Left renal pelvis (tissue), 4 donors: Measurements from ENCODE around the gene ZC3HAV1. TPM values are rescaled to one million over a fixed set of nuclear protein-coding genes. Genes with fewer than 3 reads are reported as not detected.
"Not testable (repeated sequence)": the region's sequence is repeated elsewhere in the genome, so short reads cannot be mapped to it uniquely, and the experiment has no call there.

ENCODE experiments used
- DNase-seq, 4 donors: peaks; one replicate each; pipeline ENCODE4 v3.0.0-alpha.2; 2013; ENCODE audit warnings: low read depth in 4 of 4, low spot score in 3 of 4
- polyA plus RNA-seq, 4 donors: library from polyadenylated mRNA; unstranded; fragments of 120-200 nt; gene quantifications; one replicate each; pipeline ENCODE4 v1.2.1, GENCODE V29; 2013; ENCODE audit not compliant: insufficient read length in 4 of 4

Gene ZC3HAV1
- polyA plus RNA-seq, 4 donors, result 19.5 to 22.7 (median 20.8) TPM

DNA sequence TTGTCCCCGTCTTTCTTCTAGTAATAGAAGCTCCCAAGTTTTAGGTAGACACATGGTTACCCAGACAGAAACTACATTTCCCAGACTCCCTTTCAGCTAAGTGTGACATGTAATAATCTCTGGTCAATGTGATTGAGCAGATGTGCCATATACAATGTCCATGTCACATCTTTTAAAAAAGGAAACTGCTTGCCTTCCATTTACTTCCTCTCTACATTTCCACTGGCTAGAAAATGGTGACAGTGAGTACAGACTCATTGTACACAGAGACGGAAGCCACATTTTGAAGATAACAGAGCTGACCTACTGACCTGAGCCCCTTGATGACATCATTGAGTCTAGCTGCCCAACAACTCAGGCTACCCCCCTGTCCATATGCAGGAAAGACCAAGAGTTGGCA, 21.3 kb downstream of the ZC3HAV1 start:
- no peak for DNase-seq

DNA sequence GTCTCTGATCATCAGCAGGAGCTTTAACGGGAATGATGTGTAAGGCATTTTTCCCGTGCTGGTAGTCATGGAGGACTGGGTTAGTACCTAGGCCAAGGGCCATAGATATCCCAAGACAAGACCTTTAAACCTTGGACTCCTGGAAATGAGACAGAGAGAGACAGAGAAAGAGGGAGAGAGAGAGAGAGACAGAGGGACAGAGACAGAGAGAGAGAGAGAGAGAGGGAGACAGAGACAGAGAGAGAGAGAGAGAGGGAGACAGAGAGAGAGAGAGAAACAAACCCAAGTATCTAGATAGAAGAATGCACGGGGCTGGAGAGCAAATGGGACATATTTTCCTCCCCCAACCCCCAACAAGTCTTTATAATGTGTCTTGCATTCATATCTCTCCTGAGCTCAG, 22.3 kb downstream of the ZC3HAV1 start:
- no peak for DNase-seq

DNA sequence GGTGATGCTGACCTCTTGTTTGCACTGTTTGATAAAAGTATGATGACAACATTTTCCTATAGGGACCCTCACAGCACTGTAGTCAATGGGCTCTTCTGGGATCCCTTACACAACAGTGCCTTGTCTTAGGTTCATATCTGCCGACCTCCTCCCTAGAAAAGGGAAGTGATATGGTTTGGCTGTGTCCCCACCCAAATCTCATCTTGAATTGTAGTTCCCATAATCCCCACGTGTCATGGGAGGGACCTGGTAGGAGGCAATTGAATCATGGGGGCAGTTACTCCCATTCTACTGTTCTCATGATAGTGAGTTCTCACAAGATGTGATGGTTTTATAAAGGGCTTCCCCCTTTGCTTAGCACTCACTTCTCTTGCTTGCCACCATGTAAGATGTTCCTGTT, 23.1 kb downstream of the ZC3HAV1 start:
- DNase-seq, result no peak

DNA sequence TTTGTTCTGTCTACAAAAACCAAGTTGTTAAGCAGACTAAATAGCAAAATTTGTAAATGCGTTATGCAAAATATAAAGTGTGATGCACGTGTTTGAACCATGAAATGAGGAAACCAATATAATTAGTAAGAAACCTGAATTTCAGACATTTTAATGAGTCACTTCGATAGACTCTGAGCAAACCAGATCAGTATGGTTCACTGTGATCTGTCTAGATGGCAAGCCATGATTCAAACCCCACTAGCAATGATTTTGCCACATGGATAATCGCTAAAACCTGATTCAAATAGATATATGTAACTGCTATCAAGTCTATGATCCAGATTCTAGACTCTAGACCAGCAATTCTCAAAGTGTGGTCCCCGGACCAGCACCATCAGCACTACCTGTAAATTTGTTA, 24.8 kb downstream of the ZC3HAV1 start:
- no peak for DNase-seq

DNA sequence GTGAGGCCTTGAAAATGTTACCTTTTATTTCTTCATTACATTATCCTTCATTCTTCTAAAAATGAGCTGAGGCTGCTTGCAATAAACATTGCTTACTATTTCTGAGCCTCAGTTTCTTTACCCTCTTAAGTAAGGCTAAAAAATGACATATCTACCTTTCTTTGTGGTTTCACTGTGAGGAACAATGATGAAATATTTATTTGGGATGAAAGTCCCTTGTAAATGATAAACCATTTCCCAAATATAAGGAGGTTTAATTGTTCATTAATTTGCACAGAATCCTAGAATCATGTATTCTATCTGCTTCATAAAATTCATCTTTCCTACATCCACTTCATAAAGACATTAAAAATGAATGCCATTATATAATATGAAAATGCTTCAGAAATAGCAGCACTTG, 27.9 kb downstream of the ZC3HAV1 start:
- DNase-seq, result no peak

DNA sequence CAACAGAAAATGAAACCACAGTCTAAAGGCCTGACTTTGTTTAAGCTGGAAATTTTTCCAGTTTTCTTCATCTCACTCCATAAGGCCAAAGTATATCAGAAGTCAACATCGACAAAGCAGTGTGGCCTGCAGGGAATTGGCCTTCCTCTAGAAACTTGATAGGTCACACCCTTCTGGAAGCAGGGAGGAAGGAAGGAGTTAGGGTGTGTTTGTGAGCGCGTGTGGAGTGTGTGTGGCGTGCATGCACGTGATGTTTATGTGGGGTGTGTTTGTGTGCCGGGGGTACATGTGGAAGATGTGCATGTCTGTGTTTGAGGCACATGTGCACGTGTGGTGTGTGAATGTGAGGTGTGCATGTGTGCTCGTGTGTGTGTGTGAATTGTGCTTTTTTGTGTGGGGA, 28.6 kb downstream of the ZC3HAV1 start:
- no peak for DNase-seq

DNA sequence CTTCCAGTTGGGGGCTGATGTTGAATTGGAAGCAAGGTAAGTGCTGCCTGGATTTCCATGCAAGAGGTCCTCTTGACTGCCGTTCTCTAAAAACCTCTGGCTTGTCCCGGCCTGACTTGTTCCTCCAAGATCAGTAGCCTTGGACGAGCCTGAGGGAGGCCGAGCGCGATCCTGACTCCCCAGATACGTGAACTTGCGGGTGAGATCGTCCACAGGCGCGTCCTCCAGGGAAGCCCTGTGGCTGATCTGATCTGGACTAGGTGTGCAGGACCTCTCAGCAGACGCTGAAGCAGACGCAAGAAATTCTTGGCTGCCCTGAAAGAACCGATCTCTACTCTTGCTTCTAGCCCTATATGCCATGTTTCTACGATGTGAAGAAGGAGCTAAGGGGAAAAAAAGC, 29.7 kb downstream of the ZC3HAV1 start:
- no peak for DNase-seq

DNA sequence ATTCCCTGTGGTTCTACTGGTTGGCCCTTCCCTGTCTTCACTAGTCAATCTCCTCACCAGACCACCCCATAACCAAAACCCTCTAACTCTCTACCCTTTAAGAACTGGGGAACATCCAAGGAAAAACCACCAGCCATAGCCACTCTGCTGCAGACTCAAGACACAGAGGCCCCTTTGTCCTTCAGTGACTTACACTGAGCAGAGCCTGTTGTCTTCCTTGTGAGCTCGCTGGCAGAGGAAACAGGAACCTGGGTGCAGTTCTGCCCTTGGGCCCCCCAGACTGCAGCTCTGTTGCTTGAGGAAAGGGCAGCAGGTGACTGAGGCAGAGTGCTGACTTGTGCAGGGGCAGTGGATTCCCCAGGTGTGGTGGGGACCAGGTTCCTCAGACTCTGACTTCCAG, 30.6 kb downstream of the ZC3HAV1 start:
- DNase-seq, result no peak

DNA sequence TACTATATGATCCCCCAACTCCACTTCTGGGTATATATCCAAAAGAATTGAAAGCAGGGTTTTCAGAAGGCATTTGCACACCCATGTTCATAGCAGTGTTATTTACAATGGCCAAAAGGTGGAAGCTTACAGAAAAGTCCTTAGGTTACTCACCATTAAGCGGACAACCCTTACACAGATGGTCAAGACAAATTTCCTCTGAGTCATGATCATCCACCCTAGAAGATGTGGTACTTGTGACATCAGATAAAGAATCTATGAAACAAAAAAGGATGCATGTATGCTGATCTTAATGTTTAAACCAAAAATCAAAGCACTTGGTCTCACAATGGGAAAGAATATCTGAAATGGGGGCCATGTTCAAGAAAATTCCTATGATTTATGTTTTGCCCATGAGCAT, 31.1 kb downstream of the ZC3HAV1 start:
- no peak for DNase-seq

DNA sequence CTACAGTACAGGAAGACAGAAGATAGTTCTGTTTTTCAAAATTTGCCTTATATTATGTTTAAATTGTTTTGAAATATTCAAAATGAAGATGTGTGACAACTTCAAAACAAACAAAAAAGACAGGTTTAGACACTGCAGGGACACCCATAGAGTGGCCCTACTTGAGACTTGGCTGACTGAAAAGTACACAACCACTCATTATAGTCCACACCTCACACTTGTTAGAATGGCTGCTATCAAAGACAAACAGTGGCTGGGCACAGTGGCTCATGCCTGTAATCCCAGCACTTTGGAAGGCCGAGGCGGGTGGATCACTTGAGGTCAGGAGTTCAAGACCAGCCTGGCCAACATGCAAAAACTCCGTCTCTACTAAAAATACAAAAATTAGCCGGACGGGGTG, 31.8 kb downstream of the ZC3HAV1 start:
- DNase-seq, result not testable (repeated sequence)

DNA sequence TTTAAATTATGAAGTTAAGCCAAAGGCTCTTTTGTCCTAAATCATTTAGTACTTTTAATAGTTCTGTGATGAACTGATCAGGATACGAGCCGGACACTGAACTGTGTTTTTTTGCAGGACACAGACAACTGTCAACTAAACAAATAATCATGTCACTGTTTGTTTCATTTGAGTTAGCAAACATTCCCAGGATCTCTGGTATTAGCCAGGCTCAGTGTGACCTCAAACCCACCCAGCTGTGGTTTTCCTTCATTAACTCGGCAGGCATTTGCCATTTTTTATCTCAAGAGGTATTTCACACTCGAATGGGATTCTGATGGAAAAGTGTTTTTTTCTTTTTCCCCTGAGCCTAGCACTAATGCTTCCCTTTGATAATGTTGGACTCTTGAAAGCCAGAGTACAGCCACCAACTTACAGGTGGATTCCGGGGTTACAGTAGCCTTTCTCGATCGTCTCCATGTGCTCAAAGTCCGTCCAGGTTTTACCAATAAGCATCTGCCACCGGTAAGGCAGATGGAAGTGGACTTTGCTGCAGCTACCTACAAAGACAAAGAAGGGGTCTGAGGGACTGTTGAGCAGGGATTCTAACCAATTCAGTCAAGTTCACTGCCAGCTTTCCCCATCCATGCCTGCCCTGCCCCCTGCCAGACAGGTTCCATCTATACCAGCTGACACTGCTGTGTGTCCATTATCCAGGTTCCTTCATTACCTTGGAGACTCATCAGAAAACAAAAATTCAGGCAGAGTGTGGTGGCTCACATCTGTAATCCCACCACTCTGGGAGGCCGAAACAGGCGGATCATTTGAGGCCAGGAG, 33.4 kb downstream of the ZC3HAV1 start:
- no peak for DNase-seq

DNA sequence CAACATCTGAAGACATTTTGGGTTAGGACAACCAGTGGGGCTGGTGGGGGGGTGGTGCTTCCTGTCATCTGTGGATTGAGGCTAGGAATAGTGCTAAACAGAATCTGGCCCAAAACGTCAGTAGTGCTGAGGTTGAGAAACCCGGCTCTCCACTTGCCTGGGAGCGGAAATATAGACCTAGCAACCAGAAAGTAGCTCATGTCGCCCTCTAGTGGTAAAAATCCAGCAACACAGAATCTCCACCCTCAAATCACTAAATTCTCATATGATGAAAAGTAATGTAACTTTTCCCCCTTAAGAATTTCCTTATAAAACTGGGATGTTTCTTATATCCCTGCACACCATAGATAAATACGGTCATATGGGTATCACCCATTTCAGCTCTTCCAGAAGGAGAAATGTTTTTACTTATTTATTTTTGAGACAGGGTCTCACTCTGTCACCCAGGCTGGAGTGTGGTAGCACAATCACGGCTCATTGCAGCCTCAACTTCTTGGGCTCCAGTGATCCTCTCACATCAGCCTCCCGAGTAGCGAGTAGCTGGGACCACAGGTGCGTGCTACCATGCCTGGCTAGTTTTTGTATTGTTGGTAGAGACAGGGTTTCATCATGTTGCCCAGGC, 34.4 kb downstream of the ZC3HAV1 start:
- peak; percentile 56 to 71 (median 63) for DNase-seq

DNA sequence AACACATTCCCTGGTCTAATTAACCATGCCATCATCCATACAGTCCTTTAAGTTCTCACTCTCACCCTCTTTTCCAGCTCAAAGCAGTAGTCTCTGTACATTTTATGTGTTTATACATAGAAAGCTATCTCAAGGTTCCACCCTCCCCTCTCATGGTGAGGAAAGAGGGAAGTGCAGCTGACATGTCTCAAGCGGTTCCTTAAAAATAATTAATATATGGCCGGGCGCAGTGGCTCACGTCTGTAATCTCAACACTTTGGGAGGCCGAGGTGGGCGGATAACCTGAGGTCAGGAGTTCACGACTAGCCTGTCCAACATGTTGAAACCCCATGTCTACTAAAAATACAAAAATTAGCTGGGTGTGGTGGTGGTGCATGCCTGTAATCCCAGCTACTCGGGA, 36.7 kb downstream of the ZC3HAV1 start:
- DNase-seq, result no peak

DNA sequence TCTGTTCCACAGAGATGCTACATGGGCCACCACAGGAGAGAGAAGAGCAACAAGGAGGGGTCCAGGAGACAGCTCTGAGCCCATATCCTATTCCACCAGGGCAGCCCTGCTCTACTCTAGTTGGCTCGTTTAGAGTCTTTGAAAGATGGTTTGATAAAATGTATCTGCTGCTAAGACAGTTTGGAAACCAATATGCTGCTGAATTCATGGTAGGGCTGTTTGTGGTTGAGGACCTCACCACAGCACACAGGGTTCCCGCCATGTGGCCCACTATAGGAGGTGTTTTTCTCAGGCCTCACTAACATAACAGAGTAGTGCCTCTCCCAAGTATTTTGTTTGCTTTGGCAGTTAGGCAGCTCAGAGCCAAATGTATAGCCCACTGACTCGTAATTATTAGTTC, 37.8 kb downstream of the ZC3HAV1 start:
- DNase-seq, result no peak

DNA sequence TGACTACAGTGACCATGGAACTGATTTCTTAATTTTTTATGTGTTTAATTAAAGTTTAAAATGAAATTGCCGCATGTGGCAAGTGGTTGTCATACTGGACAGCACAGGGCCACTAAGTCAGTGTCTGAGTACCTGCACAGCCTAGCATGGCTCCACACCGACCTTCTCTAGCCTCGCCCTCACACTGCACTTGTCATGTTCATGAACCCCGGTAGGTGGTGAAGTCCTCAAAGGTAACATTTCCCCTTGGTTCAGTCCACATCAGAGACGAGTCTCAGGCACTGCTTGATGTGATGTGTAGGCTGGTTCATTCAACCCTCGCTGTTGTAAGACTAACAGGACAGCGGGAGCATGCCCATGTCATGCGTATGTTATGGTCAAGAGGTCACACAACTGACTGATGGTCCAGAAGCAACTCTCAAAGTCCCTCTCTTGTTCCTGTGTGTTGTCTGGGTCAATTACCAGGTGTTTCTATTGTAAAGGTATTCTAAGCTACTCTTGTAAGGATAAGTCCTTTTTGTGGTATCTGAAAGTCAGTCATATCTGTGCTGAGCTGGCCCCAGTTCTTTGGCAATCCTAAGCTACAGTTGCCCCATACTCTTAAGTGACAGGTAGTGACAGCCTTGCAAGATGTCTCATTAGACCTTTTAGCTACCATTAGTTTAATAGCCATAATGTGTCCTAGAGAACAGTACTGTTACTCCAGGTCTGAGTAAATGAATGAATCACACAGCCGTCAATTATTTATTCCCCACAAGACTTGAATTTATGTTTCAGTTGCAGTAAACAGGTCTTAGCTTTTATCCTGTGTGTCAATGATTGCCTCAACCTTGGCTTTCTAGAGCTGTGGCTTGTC, 40.7 kb downstream of the ZC3HAV1 start:
- DNase-seq, result no peak

DNA sequence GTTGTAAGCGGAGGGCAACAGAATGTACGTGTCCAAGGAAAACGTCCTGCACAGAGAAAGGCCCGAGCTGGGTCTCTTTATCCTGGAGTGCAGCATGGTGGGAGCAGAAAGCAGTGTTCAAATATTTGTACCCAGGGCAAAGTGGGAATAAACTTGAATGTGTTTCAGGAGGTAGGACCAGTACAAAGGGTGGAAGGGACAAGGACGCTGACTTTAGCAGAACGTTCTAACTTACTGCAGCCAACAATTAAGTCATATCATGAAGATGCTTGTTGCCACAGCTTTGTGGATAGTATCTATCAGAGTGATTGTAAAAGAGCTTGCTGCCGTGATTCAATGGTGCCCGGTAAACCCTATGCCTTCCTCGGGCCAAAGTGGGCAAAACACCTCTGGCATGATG, 43.2 kb downstream of the ZC3HAV1 start:
- DNase-seq, result no peak

DNA sequence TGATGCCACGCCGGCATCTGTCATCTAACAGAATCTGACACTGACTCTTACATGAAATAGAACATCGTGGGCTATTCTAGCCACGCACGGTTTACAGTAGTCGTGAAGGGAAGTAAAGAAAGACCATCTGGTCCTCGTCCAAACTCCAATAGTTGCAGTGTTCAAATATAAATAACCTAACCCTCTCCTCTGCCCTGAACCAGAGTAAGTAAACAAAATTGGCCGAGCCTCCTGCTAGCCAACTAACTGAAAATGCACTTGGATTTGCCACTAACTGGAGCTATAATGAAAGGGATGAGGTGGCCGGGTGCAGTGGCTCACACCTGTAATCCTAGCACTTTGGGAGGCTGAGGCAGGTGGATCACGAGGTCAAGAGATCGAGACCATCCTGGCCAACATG, 44.2 kb downstream of the ZC3HAV1 start:
- DNase-seq, result no peak

DNA sequence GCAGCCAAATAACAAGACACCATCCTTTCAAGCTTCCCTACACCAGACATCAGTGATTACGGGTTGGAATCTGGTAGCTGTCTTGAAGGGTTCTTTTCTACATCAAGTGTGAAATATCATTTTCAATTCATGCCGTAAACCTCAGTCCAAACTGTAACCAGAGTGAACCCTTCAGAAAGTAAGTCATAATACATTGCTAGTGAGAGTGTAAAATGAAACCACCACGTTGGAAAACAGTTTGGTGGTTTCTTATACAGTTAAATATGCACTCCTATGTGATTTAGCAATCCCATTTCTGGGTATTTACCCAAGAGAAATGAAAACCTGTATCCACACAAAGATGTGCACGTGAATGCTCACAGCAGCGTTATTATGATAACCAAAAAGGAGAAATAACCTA, 48.1 kb downstream of the ZC3HAV1 start:
- DNase-seq, result no peak

DNA sequence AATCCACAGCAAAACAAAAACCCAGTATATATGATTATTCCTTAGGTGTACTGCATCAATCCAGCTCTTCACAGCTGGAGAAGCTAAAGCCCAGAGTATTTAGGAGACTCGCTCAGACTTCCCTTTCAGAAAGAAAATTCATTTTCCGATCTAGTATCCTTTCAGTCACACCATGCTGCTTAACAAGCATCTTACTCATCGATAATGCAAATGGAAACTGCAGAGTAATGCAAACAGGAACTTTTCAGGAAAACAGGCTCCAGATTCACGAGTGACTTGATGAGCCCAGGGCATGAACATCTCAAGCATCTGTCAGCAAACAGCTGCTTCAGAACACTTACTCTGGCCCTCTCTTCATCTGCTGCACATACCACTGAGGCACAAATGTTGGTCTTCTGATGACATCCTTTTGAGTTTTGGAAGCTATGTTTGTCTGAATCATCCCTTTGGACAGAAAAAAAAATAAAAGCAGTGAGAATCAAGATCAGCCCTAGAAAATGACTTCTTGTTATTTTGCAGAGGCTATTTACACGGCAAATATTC, 48.8 kb downstream of the ZC3HAV1 start:
- no peak for DNase-seq

DNA sequence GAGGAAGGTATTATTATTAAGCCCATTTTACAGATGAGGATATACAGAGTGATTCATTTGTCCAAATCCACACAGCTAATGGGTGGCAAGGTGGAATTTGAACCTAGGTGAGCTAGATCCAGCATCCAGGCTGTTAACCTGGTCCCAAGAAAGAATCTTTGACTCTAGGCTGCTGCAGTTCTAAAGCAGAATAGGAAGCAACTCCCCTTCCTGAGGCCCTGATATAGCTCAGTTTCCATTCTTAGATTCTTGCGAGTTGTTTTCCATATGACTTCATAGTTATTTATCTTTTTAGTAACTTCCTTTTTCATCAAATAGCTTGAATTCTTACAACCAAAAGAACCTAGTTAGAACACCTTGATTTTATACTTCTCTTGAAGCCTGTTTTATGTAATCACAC, 49.6 kb downstream of the ZC3HAV1 start:
- no peak for DNase-seq

DNA sequence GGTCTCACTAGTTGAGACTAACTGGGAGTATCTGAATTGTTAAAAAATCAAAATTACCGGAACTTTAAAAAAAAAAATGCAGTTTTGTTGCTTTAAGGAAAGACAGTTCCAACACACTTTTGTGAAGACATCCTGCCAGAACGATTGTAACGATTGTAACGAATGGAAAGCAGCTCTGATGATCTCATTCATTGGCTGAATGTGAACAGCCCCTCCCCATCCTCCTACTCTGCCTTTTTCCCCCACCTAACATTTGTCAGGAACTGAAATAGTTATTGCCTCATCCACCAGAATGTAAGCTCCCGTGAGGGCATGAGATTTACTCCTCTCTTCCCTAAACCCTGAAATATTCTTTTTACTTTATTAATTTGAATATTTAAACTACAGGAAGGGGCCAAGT, 50.6 kb downstream of the ZC3HAV1 start:
- DNase-seq, result no peak
